SK-N-SH (cell line): ENCODE measurements around the gene CCNL2.

Experiments used
- CTCF ChIP-seq: fragments of 200-600 bp; sonication (generic); IDR thresholded peaks from 2 replicates; pipeline ENCODE4 v1.6.1; 2017; ENCODE audit warnings: antibody characterized with exemption, mild to moderate bottlenecking, moderate library complexity
- FOXM1 ChIP-seq: IDR thresholded peaks from 2 replicates; pipeline ENCODE4 v1.4.0; 2012; ENCODE audit warnings: low read depth, mild to moderate bottlenecking
- MAX ChIP-seq: IDR thresholded peaks from 2 replicates; pipeline ENCODE4 v1.4.0; 2012; ENCODE audit warnings: low read depth
- MXI1 ChIP-seq: IDR thresholded peaks from 2 replicates; pipeline ENCODE4 v1.6.1; 2012; ENCODE audit warnings: mild to moderate bottlenecking, low read depth, low read length, improper control_type of control experiment
- POLR2AphosphoS5 ChIP-seq: IDR thresholded peaks from 2 replicates; pipeline ENCODE4 v1.6.1; 2012; ENCODE audit warnings: low read depth, low read length
- RAD21 ChIP-seq: IDR thresholded peaks from 2 replicates; pipeline ENCODE4 v1.6.1; 2012; ENCODE audit warnings: mild to moderate bottlenecking, low read length
- RFX5 ChIP-seq: IDR thresholded peaks from 2 replicates; pipeline ENCODE4 v1.6.1; 2012; ENCODE audit warnings: mild to moderate bottlenecking, improper control_type of control experiment, low read length
- SIN3A ChIP-seq: IDR thresholded peaks from 2 replicates; pipeline ENCODE4 v1.6.1; 2012; ENCODE audit warnings: low read depth, mild to moderate bottlenecking, low read length, moderate library complexity, borderline replicate concordance
- ZBTB33 ChIP-seq: IDR thresholded peaks from 2 replicates; pipeline ENCODE4 v1.4.0; 2012; ENCODE audit warnings: low read depth, borderline replicate concordance

GRCh38 chr1:1340185-1340584 lies 59.0 kb downstream of the CCNL2 start:
- TF ChIP-seq MAX: no peak
- TF ChIP-seq CTCF: no peak
- TF ChIP-seq SIN3A: no peak
- no peak for TF ChIP-seq ZBTB33
- no peak for TF ChIP-seq RFX5
- TF ChIP-seq POLR2AphosphoS5: no peak
- no peak for TF ChIP-seq MXI1
- TF ChIP-seq FOXM1: no peak
- no peak for TF ChIP-seq RAD21
